Mesodermal cell (in vitro differentiated cells): Measurements from ENCODE around the gene SHB.
"Not testable (repeated sequence)": the region's sequence is repeated elsewhere in the genome, so short reads cannot be mapped to it uniquely, and the experiment has no call there.

Experiments used
- H3K27ac ChIP-seq: 2 replicates; pipeline ENCODE4 v1.7.0; 2013; ENCODE audit warnings: mild to moderate bottlenecking, low read depth, low read length, moderate library complexity; ENCODE audit not compliant: severe bottlenecking
- H3K36me3 ChIP-seq: 2 replicates; pipeline ENCODE4 v1.7.1; 2013; ENCODE audit warnings: mild to moderate bottlenecking, low read length, moderate library complexity; ENCODE audit not compliant: control insufficient read depth, insufficient read depth
- H3K4me1 ChIP-seq: one replicate; pipeline ENCODE4 v1.7.1; 2013; ENCODE audit warnings: mild to moderate bottlenecking, low read length; ENCODE audit not compliant: insufficient read depth, control insufficient read depth, poor library complexity, severe bottlenecking
- H3K4me3 ChIP-seq: 2 replicates; pipeline ENCODE4 v1.7.0; 2013; ENCODE audit warnings: low read length, control low read depth, mild to moderate bottlenecking; ENCODE audit not compliant: insufficient read depth, poor library complexity, severe bottlenecking; ENCODE audit errors: extremely low read depth
- H3K9me3 ChIP-seq: 2 replicates; pipeline ENCODE4 v1.7.1; 2013; ENCODE audit warnings: mild to moderate bottlenecking, low read length, moderate library complexity; ENCODE audit not compliant: control insufficient read depth
- WGBS, 2 experiments: methylation state at CpG; one replicate each; pipeline ENCODE4 v1.1.5; 2013; ENCODE audit warnings: missing lambda C conversion rate in 2 of 2; ENCODE audit not compliant: insufficient coverage in 2 of 2; 5-methylcytosine and 5-hydroxymethylcytosine counted together

SHB gene

GRCh38 chr9:38048316-38048969 is 20.6 kb downstream of the SHB start:
- 93% methylated on average over 3 of the region's 4 CpGs; no CpG with 5 or more reads in 1 of the 2 experiments for WGBS, 2 experiments
- peaks cover 35% of the 10 kb centered on the region for H3K36me3 ChIP-seq
- no peak overlapping the region for H3K4me3 ChIP-seq
- peaks cover 60% of the 10 kb centered on the region for H3K4me1 ChIP-seq
- H3K27ac ChIP-seq = peak overlapping the region; percentile 99
- H3K9me3 ChIP-seq = no peaks in the 10 kb centered on the region

GRCh38 chr9:38047301-38048251 is 21.5 kb downstream of the SHB start:
- H3K9me3 ChIP-seq = no peaks in the 10 kb centered on the region
- no peak overlapping the region for H3K4me3 ChIP-seq
- WGBS, 2 experiments = 13 to 20% methylated on average over 8 to 11 of the region's 15 CpGs
- peak overlapping the region; percentile 99 for H3K27ac ChIP-seq
- H3K36me3 ChIP-seq = peaks cover 37% of the 10 kb centered on the region
- H3K4me1 ChIP-seq = peaks cover 65% of the 10 kb centered on the region

- Histone ChIP-seq H3K36me3 (peaks cover 35% of the 10 kb centered on the region), H3K27ac (peak overlapping the region; percentile 99), H3K4me3 (no peak overlapping the region), H3K4me1 (peaks cover 66% of the 10 kb centered on the region), H3K9me3 (no peaks in the 10 kb centered on the region)
- 85% methylated on average over 4 of the region's 8 CpGs for WGBS, 2 experiments
Observed at GRCh38 chr9:38046661-38047300, 22.2 kb downstream of the SHB start.

- WGBS, 2 experiments = 92 to 93% methylated on average over 9 to 10 of the region's 10 CpGs
- peaks cover 71% of the 10 kb centered on the region for H3K4me1 ChIP-seq
- peaks cover 30% of the 10 kb centered on the region for H3K36me3 ChIP-seq
- not testable (repeated sequence) for H3K9me3 ChIP-seq, H3K27ac ChIP-seq, H3K4me3 ChIP-seq
Observed at GRCh38 chr9:38045939-38046338, 23.1 kb downstream of the SHB start.

- H3K36me3 ChIP-seq = peaks cover 29% of the 10 kb centered on the region
- WGBS, 2 experiments = 100% methylated on average over 2 of the region's 2 CpGs; no CpG with 5 or more reads in 1 of the 2 experiments
- H3K4me1 ChIP-seq = peaks cover 84% of the 10 kb centered on the region
- H3K9me3 ChIP-seq = no peaks in the 10 kb centered on the region
- no peak overlapping the region for H3K4me3 ChIP-seq
- no peak overlapping the region for H3K27ac ChIP-seq
Observed at GRCh38 chr9:38044706-38045105, 24.3 kb downstream of the SHB start.

GRCh38 chr9:38043931-38044623 is 24.9 kb downstream of the SHB start:
- 90 to 92% methylated on average over 8 of the region's 9 CpGs for WGBS, 2 experiments
- no peaks in the 10 kb centered on the region for H3K9me3 ChIP-seq
- H3K4me3 ChIP-seq = no peak overlapping the region
- no peak overlapping the region for H3K27ac ChIP-seq
- H3K36me3 ChIP-seq = peaks cover 26% of the 10 kb centered on the region
- peaks cover 88% of the 10 kb centered on the region for H3K4me1 ChIP-seq

- H3K4me1 ChIP-seq = peaks cover 90% of the 10 kb centered on the region
- no peak overlapping the region for H3K27ac ChIP-seq
- H3K36me3 ChIP-seq = peaks cover 26% of the 10 kb centered on the region
- WGBS, 2 experiments = 74 to 75% methylated on average over 6 to 8 of the region's 8 CpGs
- no peaks in the 10 kb centered on the region for H3K9me3 ChIP-seq
- no peak overlapping the region for H3K4me3 ChIP-seq
Observed at GRCh38 chr9:38042626-38043357, 26.2 kb downstream of the SHB start.

GRCh38 chr9:38041564-38042243 is 27.3 kb downstream of the SHB start:
- Histone ChIP-seq H3K36me3 (peaks cover 26% of the 10 kb centered on the region), H3K9me3 (no peaks in the 10 kb centered on the region), H3K27ac (no peak overlapping the region), H3K4me1 (peaks cover 91% of the 10 kb centered on the region), H3K4me3 (no peak overlapping the region)
- 91 to 97% methylated on average over 16 to 20 of the region's 21 CpGs for WGBS, 2 experiments

GRCh38 chr9:38039907-38040682 is 28.9 kb downstream of the SHB start:
- Histone ChIP-seq H3K27ac (peak overlapping the region; percentile 89), H3K36me3 (peaks cover 21% of the 10 kb centered on the region), H3K4me3 (no peak overlapping the region), H3K4me1 (peaks cover 90% of the 10 kb centered on the region), H3K9me3 (no peaks in the 10 kb centered on the region)
- 84 to 89% methylated on average over 11 to 16 of the region's 21 CpGs for whole genome bisulfite sequencing, 2 experiments
